Measurements from ENCODE around the gene BCR.
A peak's percentile ranks its signal among the peaks of the same experiment; 100 is the strongest.

The BCR gene

DNA sequence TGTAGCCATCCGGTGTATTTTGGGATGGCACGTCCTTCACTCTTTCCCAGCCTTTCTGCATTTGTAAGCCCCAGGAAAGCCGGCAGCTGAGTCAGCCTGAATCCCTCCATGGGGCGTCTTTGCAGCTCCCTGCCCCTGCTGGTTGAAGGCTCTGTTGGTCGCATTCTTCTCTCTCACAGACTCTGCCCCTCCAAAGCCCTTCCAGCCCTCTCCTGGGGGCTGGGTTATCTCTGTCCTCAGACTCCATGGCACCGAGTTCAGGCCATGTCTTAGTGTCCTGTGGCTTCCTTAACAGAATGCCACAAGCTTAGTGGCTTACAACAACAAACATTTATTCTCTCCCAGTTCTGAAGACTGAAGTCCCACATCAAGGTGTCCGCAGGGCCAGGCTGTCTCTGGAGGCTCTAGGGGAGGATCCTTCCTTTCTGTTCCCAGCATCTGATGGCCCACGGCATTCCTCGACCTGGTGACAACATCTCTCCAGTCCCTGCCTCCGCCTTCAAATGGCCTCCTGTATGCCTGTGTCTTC, 62.2 kb downstream of the BCR start:
- DNase-seq (ENCODE audit: low read depth in 2 of 2, low spot score in 1 of 2) = no peak

DNA sequence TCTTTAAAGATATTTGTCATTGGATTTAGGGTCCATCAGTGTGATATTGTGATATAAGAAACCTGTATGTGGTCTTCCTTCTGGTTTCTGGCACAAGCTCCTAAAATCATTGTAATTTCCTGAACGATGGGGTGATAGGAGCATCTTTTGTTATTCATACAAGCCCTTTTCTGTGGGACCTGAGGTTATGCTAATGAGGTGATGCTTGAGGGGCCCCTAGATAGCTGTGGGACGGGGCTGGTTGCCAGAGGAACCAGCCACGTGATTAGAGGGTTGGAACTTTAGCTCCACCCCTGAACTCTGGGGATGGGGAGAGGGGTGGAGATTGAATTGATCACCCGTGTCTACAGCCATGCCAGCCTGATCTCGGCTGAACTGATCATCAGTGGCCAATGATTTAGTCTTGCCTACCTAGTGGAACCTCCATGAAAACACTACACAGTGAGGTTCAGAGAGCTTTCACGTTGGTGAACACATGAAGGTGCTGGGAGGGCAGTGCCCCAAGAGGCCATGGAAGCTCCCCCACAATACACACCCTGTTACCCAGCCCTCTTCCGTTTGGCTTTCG, 62.8 kb downstream of the BCR start:
- peak in 1 of 2 donors; percentile 48 for DNase-seq (ENCODE audit: low read depth in 2 of 2, low spot score in 1 of 2)

DNA sequence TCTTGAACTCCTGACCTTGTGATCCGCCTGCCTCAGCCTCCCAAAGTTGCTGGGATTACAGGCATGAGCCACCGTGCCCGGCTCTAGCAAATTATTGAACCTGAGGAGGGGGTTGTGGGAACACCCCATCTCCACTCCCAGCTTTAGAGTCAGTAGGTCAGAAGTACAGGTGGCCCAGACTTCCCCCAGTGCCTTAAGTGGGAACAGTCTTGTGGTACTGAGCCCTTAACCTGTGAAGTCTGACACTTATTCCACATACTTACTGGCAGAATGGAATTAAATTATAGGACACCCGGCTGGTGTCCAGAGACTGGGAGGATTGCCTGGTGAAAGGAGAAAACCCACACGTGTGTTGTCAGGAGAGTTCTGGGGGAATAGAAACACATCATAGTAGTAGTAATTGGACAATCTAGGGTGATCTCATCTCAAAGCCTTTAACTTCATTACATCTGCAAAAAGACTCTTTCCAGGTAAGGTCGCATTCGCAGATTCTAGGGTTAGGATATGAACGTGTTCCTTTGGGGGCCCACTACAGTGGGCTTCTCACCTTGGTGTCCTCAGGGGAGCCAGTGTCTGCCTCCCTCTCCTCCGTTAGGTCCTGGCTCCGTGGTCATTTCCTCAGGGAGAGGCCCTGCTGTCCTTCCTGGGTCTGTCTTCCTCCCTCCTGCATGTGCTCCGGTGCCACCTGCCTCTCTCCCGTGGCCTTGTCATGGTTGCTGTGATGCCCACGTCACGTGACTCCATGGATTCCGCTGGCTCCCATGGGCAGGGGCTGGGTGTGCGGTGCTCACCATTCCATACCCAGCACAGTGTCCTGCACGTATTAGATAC, 63.8 kb downstream of the BCR start:
- no peak for DNase-seq (ENCODE audit: low read depth in 2 of 2, low spot score in 1 of 2)

GRCh38 chr22:23244690-23245044, 64.4 kb downstream of the BCR start:
- DNase-seq (ENCODE audit: low read depth in 2 of 2, low spot score in 1 of 2) = no peak

GRCh38 chr22:23245045-23245798, 64.9 kb downstream of the BCR start:
- no peak for DNase-seq (ENCODE audit: low read depth in 2 of 2, low spot score in 1 of 2)

- no peak for DNase-seq (ENCODE audit: low read depth in 2 of 2, low spot score in 1 of 2)
Measured at GRCh38 chr22:23245799-23246136, 65.5 kb downstream of the BCR start.

GRCh38 chr22:23246982-23247766, 66.9 kb downstream of the BCR start:
- no peak for DNase-seq (ENCODE audit: low read depth in 2 of 2, low spot score in 1 of 2)

DNA sequence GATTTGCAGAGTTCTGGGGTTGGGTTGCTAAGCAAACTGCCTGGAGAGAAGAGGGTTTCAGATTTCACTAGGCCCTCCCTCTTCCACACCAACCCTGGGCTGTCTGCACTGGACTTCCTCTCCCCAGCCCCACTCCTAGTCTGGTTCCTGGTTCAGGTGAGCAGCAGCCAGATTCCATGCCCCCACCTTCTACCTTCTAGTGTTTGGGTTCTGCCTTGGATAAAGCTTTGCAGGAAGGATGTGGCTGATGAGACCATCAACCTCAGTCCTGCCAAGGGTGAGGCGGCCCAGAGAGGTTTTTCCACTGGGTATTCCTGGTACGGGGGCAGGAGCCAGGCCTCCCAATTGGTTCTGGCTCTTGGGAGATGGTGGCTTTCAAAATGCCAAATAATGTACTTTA, 68.3 kb downstream of the BCR start:
- no peak for DNase-seq (ENCODE audit: low read depth in 2 of 2, low spot score in 1 of 2)

GRCh38 chr22:23250056-23250784, 69.9 kb downstream of the BCR start:
- DNase-seq (ENCODE audit: low read depth in 2 of 2, low spot score in 1 of 2) = no peak

- no peak for DNase-seq (ENCODE audit: low read depth in 2 of 2, low spot score in 1 of 2)
Measured at GRCh38 chr22:23250785-23251363, 70.6 kb downstream of the BCR start.

- no peak for DNase-seq (ENCODE audit: low read depth in 2 of 2, low spot score in 1 of 2)
Measured at GRCh38 chr22:23251445-23252093, 71.3 kb downstream of the BCR start.

DNA sequence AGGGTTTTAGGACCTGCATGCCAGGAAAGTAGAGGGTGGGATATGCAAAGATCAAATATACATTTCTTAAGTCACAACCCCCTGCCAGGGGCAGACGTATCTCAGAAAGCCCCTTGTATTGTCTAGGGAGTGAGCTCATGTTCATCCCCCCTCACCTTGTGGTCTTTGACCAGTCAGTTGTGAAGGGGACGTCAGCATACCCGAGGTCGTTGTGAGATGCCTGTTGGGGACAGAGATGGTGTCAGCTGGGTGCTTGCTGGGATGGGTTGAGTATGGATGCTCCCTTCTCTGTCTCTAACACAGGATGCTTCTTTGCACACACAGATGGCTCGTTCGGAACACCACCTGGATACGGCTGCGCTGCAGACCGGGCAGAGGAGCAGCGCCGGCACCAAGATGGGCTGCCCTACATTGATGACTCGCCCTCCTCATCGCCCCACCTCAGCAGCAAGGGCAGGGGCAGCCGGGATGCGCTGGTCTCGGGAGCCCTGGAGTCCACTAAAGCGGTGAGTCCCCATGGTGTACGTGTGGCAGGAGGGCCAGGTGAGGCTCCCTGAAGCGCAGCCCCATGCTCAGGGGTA, 73.3 kb downstream of the BCR start:
- no peak for DNase-seq (ENCODE audit: low read depth in 2 of 2, low spot score in 1 of 2)

DNA sequence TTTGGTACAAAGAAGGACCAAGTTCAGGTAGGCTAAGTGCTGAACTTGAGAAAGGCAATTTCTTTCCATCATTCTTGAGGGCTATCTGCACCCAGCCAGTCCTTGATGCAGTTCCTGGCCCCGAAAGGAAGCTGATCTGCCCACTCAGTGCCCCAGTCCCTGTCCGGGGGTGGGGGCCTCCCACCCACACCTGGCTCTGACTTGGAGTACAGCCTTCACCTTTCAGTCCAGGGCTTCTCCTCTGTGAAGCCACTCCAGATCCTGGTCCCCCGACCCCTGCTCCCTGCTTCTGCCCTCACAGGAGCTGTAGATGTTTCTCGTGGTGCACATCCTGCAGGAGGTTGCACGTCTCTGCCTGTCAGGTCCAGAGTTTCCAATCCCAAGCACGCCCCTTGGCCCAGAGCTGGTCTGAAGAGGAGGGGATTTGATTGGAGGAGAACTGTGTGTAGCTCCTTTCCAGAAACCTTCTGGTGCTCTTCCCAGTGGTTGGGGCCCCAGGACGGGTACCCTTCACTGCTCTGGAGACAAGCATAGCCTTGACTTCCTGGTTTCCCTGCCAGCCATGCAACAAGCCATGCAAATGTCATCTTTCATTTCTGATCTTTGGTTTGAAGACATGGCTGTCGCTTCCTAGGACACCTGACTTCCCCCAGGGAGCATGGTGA, 75.3 kb downstream of the BCR start:
- DNase-seq (ENCODE audit: low read depth in 2 of 2, low spot score in 1 of 2) = no peak

DNA sequence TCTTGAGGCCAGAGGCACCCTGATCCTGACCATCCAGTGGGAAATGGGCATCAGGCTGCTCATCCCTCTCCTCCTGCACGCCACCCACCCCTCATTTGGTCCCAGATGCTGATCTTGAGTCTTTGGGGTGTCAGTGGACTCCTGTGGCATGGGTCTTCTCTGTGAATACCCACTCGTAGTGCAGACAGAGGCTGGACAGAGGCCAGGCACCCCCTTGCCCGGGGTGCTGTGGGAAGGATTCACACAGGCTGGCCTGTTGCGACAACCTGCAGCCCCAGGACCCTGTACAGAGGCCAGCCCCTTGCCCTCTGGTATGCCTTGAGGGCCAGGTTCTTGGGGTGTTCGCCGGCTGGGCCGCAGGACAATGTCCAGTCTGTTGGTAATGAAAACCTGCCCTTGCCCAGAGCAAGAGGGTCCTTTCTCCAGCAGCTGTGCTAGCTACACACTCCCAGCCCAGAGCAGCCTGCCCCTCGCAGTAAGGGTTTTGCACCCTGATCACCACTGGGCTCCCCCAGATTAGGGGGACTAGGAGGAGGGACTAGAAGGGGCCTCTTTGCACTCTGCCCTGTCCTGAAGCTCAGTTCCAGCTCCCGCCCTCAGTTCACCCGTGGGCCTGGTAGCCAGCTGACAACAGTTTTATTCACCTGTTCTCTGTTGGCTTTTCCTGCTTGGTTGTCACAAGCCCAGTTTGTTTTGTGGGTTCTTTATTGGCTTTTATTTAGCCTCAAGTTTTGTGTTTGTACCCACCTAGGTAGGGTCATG, 76.0 kb downstream of the BCR start:
- DNase-seq (ENCODE audit: low read depth in 2 of 2, low spot score in 1 of 2) = no peak

DNA sequence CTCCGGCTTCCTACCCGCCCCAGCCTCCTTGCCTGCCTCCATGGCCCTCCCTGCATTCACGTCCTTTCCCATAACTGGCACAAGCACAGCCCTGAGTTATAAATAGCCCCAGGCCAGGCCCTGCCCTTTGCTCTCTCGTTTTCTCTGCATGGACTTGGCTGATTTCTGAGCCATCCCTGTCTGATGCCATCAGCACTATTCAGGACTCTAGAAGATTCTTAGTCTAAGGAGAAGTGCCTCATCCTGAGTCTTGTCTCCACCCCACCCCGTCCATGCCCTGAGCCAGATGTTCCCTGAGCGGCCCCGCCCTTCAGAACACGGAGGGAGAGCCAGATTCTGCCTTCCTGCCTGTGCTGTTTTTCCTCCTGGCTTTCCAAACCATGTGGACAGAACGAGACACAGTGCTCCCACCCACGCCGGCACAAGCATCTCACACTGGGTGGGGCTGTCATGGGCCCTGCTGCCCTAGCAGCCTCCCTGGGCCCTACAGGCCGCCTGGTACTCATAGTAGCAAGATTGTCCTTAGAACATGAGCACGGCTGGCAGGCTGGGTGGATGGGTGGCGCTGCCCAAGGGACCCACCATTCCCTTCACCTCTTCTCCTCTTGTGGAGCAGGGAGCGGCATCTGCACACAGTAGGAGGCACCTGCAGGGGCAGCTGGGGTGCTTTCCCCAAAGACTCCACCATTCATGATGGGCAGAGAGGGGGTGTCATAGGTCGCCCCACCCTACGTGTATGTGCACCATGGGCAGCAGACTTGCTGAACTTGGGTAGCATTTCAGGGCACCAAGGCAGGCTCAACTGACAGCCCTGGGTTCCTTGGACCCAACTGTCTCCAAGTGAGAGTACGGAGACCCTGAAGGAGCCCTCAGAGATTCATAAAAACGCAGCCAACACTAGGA, 76.9 kb downstream of the BCR start:
- no peak for DNase-seq (ENCODE audit: low read depth in 2 of 2, low spot score in 1 of 2)

- no peak for DNase-seq (ENCODE audit: low read depth in 2 of 2, low spot score in 1 of 2)
Measured at GRCh38 chr22:23257889-23258825, 77.8 kb downstream of the BCR start.

Measured in stimulated activated CD8-positive, alpha-beta memory T cell treated with anti-CD3 and anti-CD28 coated beads, Interleukin-4, amount 100 ng/mL, for 1 hour (primary cell).